Prostate gland (tissue), 2 donors: Measurements from ENCODE around the gene AOPEP.

Experiments used
- CTCF ChIP-seq, 4 experiments: fragments of 200-600 bp in 2 of 4; fragments of 450-650 bp in 2 of 4; sonication (generic) in 2 of 4; IDR thresholded peaks; 1 replicate in 3 of 4; 2 replicates in 1 of 4; pipeline ENCODE4 v1.5.1; 2016 to 2019; ENCODE audit warnings: antibody characterized with exemption in 4 of 4, mild to moderate bottlenecking in 2 of 4, moderate library complexity in 2 of 4
- POLR2A ChIP-seq: fragments of 450-650 bp; IDR thresholded peaks from one replicate; pipeline ENCODE4 v1.6.1; 2016; ENCODE audit warnings: antibody characterized with exemption, mild to moderate bottlenecking

GRCh38 chr9:94874316-94874715 is 147.8 kb downstream of the AOPEP start:
- TF ChIP-seq CTCF (IDR thresholded peaks at IDR 0.05) (no peak), POLR2A (no peak)
